ENCODE data around the gene ZNHIT3.

GRCh38 chr17:36510636-36511035, 24.2 kb downstream of the ZNHIT3 start:
- no peak for TF ChIP-seq CTCF (IDR thresholded peaks at IDR 0.05; ENCODE audit: low read length)
- no peak for TF ChIP-seq EZH2 (IDR thresholded peaks at IDR 0.05; ENCODE audit: borderline replicate concordance, low read length)
